HG03565 (cell line): Measurements from ENCODE around the gene ACTR2.
"Not testable (repeated sequence)": the region's sequence is repeated elsewhere in the genome, so short reads cannot be mapped to it uniquely, and the experiment has no call there.

Experiments
- ATAC-seq: cut with Tn5 transposase; IDR thresholded peaks from one replicate; pipeline ENCODE4 v1.9.1; 2021; ENCODE audit warnings: mild to moderate bottlenecking, moderate library complexity; ENCODE audit not compliant: unreplicated experiment

ACTR2 gene

GRCh38 chr2:65227456-65228262 is at the start of gene ACTR2:
Gene ACTR2 (plus strand): TSS chr2:65227831. CDS start chr2:65227910, 79 bp downstream.
- ATAC-seq = peak; percentile 81

DNA sequence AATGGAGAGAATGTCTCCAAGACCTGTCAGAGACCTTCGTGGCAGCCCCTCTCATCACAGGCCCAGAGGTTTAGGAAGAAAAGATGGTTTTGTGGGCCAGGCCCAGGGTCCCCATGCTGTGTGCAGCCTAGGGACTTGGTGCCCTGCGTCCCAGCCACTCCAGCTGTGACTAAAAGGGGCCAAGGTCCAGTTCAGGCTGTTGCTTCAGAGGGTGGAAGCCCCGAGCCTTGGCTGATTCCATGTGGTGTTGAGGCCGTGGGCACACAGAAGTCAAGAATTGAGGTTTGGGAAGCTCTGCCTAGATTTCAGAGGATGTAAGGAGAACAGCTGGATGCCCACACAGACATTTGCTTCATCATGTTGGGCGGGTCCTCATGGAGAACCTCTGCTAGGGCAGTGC is 45.1 kb upstream of the ACTR2 start:
- no peak for ATAC-seq

DNA sequence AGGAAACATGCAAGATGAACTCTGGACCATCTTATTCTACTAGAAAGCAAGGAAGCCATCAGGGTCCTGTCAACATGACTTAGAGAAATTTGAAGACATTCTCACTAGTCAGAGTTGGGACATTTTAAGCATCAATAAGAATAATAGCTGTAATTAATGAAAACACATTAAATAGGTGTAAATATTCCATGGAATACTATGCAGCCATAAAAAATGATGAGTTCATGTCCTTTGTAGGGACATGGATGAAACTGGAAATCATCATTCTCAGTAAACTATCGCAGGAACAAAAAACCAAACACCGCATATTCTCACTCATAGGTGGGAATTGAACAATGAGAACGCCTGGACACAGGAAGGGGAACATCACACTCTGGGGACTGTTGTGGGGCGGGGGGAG is 44.2 kb upstream of the ACTR2 start:
- ATAC-seq = not testable (repeated sequence)

DNA sequence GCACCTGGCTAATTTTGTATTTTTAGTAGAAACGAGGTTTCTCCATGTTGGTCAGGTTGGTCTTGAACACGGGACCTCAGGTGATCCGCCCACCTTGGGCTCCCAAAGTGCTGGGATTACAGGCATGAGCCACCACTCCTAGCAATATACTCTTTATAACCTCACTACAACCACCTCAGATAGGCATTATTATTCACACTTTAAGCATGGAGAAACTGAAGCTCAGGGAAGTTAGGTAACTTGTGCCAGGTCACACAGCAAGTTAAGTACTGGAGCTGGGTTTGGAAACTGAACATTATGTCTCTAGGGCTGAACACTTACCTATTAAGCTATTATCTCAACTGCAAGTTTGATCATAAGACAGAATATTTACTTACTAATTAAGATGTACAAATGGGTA is 42.6 kb upstream of the ACTR2 start:
- no peak for ATAC-seq

GRCh38 chr2:65186093-65186868 is 41.4 kb upstream of the ACTR2 start:
- no peak for ATAC-seq

DNA sequence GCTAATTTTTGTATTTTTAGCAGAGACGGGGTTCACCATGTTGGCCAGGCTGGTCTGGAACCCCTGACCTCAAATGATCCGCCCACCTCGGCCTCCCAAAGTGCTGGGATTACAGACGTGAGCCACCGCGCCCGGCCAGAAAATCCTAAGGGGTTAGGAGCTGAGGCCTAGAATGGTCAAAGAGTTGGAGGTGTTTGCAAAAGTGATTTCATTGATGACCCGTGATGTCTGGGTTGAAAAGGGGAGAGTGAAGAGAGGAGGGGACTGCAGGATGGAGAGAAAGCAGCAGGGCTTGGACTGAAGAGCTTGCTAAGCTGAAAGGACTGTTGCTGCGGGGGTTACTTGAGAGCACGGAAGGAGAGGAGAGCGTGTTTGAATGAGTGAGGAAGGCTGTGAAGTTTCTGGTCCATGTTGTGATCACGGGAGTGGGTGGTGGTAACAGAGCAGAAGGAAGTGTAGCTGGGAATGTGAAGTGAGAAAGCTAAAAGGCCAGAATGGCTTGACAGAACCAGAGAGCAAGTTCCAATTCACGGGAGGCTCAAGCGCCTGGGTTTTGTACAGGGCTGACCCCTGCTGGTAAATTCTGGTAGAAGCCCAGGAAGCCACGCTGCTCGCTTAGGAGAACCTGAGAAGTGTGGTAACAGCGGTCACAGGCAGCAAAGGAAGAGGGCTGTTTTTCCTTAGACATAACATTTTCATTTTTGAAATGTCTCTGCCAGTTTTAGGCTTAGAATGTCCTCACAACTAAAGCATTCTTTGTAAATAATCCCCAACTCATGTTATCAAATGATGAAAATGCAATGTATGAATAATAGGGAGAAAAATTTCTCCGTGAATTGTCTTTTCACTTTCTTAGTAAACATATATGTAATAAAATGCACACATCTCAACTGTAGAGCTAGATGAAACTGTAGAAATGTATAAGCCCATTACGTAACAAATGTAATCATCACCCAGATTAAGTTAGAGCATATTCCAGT is 40.5 kb upstream of the ACTR2 start:
- ATAC-seq = no peak

GRCh38 chr2:65193446-65193845 is 34.2 kb upstream of the ACTR2 start:
- no peak for ATAC-seq

DNA sequence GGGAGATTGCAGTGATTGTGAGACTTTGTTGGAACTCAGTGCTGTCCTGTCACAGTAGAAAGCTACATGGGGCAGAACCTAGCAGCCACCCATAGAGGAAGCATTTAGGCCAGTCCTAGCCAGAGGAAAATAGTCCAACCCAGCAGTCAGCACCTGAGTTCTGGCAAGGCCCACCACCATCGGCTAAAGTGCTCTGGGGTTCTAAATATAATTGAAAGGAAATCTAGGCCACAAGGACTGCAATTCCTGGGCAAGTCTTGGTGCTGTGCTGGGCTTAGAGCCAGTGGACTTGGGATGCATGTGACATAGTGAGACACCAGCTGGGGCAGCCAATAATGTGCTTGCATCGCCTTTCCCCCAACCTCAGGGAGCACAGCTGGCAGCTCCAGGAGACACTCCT is 28.9 kb upstream of the ACTR2 start:
- no peak for ATAC-seq

DNA sequence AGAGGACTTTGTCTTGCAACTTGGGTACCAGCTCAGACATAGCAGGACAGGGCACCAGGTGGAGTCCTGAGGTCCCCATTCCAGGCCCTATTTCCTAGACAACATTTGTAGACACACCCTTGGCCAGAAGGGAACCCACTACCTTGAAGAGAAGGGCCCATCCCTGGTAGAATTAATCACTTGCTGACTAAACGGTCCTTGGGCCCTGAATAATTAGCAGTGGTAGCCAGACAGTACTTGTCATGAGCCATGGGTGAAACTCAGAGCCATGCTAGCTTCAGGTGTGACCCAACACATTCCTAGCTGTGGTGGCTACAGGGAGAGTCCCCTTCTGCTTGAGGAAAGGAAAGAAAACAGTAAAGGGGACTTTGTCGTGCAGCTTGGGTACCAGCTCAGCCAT is 28.5 kb upstream of the ACTR2 start:
- no peak for ATAC-seq

DNA sequence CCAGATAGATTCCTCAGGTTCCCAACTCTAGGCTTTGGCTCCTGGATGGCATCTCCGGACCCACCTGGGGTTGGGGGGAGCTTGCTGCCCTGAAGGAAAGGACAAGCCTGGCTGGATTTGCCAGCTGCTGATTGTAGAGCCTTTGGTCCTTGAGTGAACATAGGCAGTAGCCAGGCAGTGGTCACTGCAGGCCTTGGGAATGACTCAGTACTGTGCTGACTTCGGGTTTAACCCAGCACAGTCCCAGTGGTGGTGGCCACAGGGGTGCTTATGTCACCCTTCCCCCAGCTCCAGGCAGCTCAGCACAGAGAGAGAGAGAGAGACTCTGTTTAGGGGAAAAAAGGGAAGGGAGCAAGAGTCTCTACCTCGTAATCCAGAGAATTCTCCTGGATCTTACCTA is 27.7 kb upstream of the ACTR2 start:
- ATAC-seq = no peak

GRCh38 chr2:65204461-65205210 is 23.0 kb upstream of the ACTR2 start:
- no peak for ATAC-seq

GRCh38 chr2:65212115-65212514 is 15.5 kb upstream of the ACTR2 start:
- ATAC-seq = no peak

DNA sequence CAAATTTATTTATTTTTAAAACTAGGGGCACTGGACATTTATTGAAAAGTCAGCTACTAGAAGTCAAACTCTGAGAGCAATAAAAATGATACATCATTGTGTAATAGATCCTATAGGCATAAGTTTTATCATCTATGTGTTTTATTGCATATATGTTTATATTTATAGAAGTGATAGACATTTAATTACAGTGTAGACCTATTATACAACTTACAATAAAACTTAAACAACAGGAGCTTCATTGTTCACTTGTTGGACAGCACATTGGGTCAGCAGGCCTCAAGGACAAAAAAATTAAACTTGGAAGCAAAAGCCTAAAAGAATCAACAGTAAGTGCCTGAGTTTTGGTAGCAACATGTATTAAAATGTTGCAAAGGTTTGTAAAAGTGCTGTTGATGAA is 15.0 kb upstream of the ACTR2 start:
- ATAC-seq = no peak

GRCh38 chr2:65213035-65213434 is 14.6 kb upstream of the ACTR2 start:
- no peak for ATAC-seq

- ATAC-seq = no peak
Observed at GRCh38 chr2:65214361-65214760, 13.3 kb upstream of the ACTR2 start.

GRCh38 chr2:65214843-65215242 is 12.8 kb upstream of the ACTR2 start:
- no peak for ATAC-seq

DNA sequence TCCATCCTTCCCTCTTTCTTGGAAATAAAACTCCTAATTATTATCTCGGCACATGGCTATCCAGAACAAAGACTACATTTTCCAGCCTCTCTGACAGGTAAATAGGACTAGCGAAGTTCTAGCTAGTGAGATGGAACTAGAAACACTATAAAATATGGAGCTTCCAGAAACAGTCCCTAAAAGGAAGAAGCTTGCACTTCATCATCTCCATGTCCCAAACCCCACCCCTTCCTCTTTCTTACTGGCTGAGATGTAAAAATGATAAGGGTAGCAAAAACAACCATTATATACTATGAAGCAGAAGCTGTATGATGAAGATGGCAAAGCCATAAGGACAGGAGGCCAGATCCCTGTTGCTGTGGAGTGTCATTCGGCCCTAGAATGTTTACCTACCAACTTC is 11.7 kb upstream of the ACTR2 start:
- ATAC-seq = no peak

DNA sequence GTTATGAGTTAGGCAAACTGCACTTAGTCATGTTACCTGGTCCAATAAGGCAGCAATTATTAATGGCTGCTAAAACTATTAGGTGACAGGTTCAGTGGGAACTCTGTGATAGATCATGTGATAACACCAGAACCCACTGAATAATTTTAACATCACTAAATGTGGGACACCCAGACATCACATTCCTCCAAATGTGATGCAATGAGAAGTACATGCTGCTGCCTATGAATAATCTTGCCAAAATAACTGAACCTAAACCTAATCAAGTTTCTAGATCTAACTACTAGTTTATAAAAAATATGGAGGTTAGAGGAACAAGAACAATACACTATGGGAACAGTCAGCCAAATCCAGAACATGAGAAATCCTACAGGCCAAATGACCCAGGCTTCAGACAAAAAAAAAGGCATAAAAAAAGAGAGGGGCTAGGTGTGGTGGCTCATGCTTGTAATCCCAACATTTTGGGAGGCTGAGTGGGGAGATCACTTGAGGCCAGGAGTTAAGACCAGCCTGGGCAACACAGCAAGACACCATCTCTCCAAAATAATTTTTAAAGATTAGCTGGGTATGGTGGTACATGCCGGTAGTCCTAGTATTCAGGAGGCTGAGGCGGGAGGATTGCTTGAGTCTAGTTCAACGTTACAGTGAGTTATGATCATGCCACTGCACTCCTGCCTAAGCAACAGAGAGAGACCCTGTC is 7.0 kb upstream of the ACTR2 start:
- ATAC-seq = no peak

DNA sequence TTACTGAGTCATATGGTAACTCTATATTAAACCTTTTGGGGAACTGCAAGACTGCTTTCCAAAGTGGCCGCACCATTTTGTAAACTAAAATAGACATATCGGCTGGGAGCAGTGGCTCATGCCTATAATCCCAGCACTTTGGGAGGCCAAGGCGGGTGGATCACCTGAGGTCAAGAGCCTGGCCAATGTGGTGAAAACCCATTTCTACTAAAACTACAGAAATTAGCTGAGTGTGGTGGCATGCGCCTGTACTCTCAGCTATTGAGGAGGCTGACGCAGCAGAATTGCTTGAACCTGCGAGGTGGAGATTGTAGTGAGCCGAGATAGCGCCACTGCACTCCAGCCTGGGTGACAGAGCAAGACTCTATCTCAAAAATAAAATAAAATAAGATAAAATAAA is 6.4 kb upstream of the ACTR2 start:
- ATAC-seq = not testable (repeated sequence)

- peak; percentile 0 for ATAC-seq
Observed at GRCh38 chr2:65227020-65227455, 593 bp upstream of the ACTR2 start.
